ENCODE results near the gene UTS2R. TPM values are rescaled to one million over a fixed set of nuclear protein-coding genes. Genes with fewer than 3 reads are reported as not detected.

The UTS2R gene
- total and polyA plus RNA-seq, 11 donors: 0.11 to 21.9 (median 1.2) TPM

DNA sequence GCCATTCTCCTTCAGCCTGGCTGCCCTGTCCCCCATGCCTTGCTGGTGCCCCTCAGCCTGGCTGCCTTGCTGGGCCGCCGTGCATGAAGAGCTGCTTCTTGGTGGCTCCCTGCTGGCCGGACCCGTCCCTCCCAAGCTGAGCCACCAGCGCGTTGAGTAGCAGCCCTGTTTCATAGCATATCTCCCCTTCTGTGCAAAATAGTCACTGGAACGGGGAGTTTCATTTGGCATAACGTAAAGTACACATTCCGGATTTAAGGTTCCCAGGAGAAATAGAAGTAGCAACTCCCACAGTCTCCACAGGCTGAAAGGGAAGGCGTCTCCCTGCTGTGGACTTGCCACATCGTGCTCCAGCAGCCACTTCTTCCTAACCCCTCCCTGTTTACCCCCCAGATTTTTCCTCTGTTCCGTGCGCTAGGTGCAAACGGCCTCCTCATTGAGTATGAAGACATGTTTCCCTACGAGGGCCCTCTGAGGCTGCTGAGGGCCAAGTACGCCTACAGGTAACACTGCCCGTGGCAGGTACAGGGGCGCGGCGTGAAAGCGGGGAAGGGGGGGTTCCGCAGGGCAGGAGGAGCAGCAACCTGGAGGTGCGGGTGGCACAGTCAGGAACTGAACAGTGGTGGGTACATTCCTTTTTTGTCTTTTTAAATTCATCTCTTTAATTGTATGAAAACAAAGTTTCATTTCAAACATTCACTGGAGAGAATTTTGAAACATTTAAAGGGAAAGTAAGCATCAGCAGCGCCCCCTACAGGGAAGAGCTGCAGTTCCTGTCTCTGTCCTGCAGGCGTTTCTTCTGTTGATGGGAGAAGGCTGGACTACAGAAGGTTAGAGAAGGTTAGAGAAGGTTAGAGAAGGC is 52.7 kb downstream of the UTS2R start:
- Histone ChIP-seq H3K9me3 (peaks cover 0 to 12% (median 0%) of the 10 kb centered on the region in 12 donors), H3K4me1 (peaks cover 0 to 12% (median 1%) of the 10 kb centered on the region in 12 donors), H3K4me3 (no peak overlapping the region), H3K27ac (no peak overlapping the region), H3K36me3 (peaks cover 0 to 21% (median 3%) of the 10 kb centered on the region in 9 donors), H3K27me3 (no peaks in the 10 kb centered on the region)
- 74 to 81% (median 80%) methylated on average over 25 of the region's 25 CpGs for WGBS, 4 donors
- TF ChIP-seq CTCF (IDR thresholded peaks at IDR 0.05): peak in 11 of 12 donors; percentile 24 to 56 (median 46)
- TF ChIP-seq POLR2A (IDR thresholded peaks at IDR 0.05): no peak
- peak in 1 of 4 donors; percentile 22 for ATAC-seq
- DNase-seq: peak in 1 of 5 donors; percentile 25
- intact Hi-C loops (cut with DNase I): loop anchor here in 1 of 10 donors (10.0 kb wide), 1 partner anchor 219 kb away; no protein-coding TSS in a partner anchor

DNA sequence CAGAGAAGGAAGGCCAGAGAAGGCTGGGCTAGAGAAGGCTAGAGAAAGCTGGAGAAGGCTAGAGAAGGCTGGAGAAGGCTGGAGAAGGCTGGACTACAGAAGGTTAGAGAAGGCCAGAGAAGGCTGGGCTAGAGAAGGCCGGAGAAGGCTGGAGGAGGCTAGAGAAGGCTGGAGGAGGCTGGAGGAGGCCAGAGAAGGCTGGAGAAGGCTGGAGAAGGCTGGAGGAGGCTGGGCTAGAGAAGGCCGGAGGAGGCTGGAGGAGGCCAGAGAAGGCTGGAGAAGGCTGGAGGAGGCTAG is 53.2 kb downstream of the UTS2R start:
- no peak overlapping the region for H3K27ac ChIP-seq
- WGBS, 4 donors: 90 to 98% (median 97%) methylated on average over 2 of the region's 2 CpGs
- peaks cover 0 to 12% (median 0%) of the 10 kb centered on the region in 12 donors for H3K9me3 ChIP-seq
- no peak for TF ChIP-seq CTCF (IDR thresholded peaks at IDR 0.05)
- no peak for TF ChIP-seq POLR2A (IDR thresholded peaks at IDR 0.05)
- H3K4me3 ChIP-seq: no peak overlapping the region
- intact Hi-C loops (cut with DNase I): loop anchor here in 1 of 10 donors (10.0 kb wide), 1 partner anchor 220 kb away; no protein-coding TSS in a partner anchor
- peaks cover 0 to 7% (median 0%) of the 10 kb centered on the region in 12 donors for H3K4me1 ChIP-seq
- no peak for ATAC-seq
- no peaks in the 10 kb centered on the region for H3K27me3 ChIP-seq
- peaks cover 0 to 21% (median 3%) of the 10 kb centered on the region in 9 donors for H3K36me3 ChIP-seq
- no peak for DNase-seq

Other genes with a start within 250 kb of the UTS2R start
- gene CCDC57, start 158.9 kb upstream of the UTS2R start, total RNA-seq: 10 to 100 TPM in 5 of 9 donors, 1 to 10 TPM in 4; 4.3 to 17.6 (median 10.7) TPM
- 1 to 10 TPM; 8.7 to 9.5 TPM for gene CCDC57, start 158.9 kb upstream of the UTS2R start, polyA plus RNA-seq
- gene SLC16A3, start 142.7 kb upstream of the UTS2R start, total RNA-seq: 10 to 100 TPM in 5 of 9 donors, 1 to 10 TPM in 4; 6.5 to 56.0 (median 12.9) TPM
- 10 to 100 TPM in 1 of 2 donors, 1 to 10 TPM in 1; 8.3 to 33.9 TPM for gene SLC16A3, start 142.7 kb upstream of the UTS2R start, polyA plus RNA-seq
- gene CSNK1D, start 98.1 kb upstream of the UTS2R start, total RNA-seq: 10 to 100 TPM; 38.4 to 83.9 (median 66.1) TPM
- gene CSNK1D, start 98.1 kb upstream of the UTS2R start, polyA plus RNA-seq: 10 to 100 TPM; 47.5 to 88.1 TPM
- 1 to 10 TPM in 2 of 9 donors, under 1 TPM in 5, not detected in 2; 0.21 to 8.6 (median 0.42) TPM for gene CD7, start 54.2 kb upstream of the UTS2R start, total RNA-seq
- under 1 TPM; 0.23 to 0.53 TPM for gene CD7, start 54.2 kb upstream of the UTS2R start, polyA plus RNA-seq
- gene SECTM1, start 38.0 kb upstream of the UTS2R start, total RNA-seq: 10 to 100 TPM in 2 of 9 donors, 1 to 10 TPM in 7; 2.3 to 41.6 (median 3.5) TPM
- gene SECTM1, start 38.0 kb upstream of the UTS2R start, polyA plus RNA-seq: 1 to 10 TPM; 2.3 to 3.4 TPM
- not detected for gene TEX19, start 12.5 kb upstream of the UTS2R start, total RNA-seq
- not detected for gene TEX19, start 12.5 kb upstream of the UTS2R start, polyA plus RNA-seq
- 10 to 100 TPM in 8 of 9 donors, 1 to 10 TPM in 1; 9.9 to 20.2 (median 15.1) TPM for gene HEXD, start 46.6 kb downstream of the UTS2R start, total RNA-seq
- gene HEXD, start 46.6 kb downstream of the UTS2R start, polyA plus RNA-seq: 10 to 100 TPM; 11.5 to 24.1 TPM
- 10 to 100 TPM; 23.3 to 38.5 (median 31.4) TPM for gene OGFOD3, start 46.8 kb downstream of the UTS2R start, total RNA-seq
- 10 to 100 TPM; 22.6 to 25.5 TPM for gene OGFOD3, start 46.8 kb downstream of the UTS2R start, polyA plus RNA-seq
- gene CYBC1, start 79.0 kb downstream of the UTS2R start, total RNA-seq: 10 to 100 TPM; 20.1 to 82.1 (median 25.4) TPM
- 10 to 100 TPM; 17.3 to 41.1 TPM for gene CYBC1, start 79.0 kb downstream of the UTS2R start, polyA plus RNA-seq
- gene NARF, start 87.0 kb downstream of the UTS2R start, total RNA-seq: 10 to 100 TPM; 48.6 to 77.4 (median 59.5) TPM
- gene NARF, start 87.0 kb downstream of the UTS2R start, polyA plus RNA-seq: 100 to 1,000 TPM in 1 of 2 donors, 10 to 100 TPM in 1; 76.2 to 111 TPM
- 10 to 100 TPM; 26.9 to 77.0 (median 33.9) TPM for gene FOXK2, start 148.0 kb downstream of the UTS2R start, total RNA-seq
- 10 to 100 TPM; 15.6 to 43.2 TPM for gene FOXK2, start 148.0 kb downstream of the UTS2R start, polyA plus RNA-seq

Data from heart left ventricle (tissue), 16 donors.